Ovary (tissue), 3 donors: Measurements from ENCODE around the gene ODAD4.

Source experiments
- EP300 ChIP-seq: sonication (generic); formaldehyde crosslinking; IDR thresholded peaks from one replicate; pipeline ENCODE4 v1.6.1; 2017; ENCODE audit warnings: antibody characterized with exemption
- POLR2A ChIP-seq: fragments of 450-650 bp; IDR thresholded peaks from one replicate; pipeline ENCODE4 v1.6.1; 2017; ENCODE audit warnings: antibody characterized with exemption, mild to moderate bottlenecking, moderate library complexity
- TF ChIP-seq, protein P1 (sequence below), 3 donors: fragments of 450-650 bp in 2 of 3; fragments of 200-600 bp in 1 of 3; IDR thresholded peaks; one replicate each; pipeline versions ENCODE4 v1.5.1 to v1.8.0; 2016 to 2022; ENCODE audit warnings: antibody characterized with exemption in 3 of 3, mild to moderate bottlenecking in 1 of 3
- donor health status: DM: no; HTN: no; CAD: no.

DNA sequence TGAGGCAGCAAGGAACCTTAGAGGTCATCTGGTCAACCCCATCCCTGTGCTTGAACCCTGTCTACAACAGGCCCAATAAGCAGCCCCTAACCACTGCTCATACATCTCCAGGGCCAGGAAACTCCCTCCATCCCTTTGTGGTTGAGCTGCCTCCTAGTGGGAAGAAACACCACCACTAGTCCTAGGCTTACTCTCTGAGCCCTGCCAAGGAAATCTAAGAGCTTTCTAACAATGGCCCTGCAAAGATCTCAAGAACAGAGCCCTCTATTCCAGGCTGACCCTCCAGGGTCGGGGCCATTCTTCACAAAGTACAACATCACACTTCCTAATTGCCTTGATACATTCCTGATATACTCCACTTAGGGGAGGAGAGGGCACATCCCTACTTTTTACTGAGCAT is 17.5 kb upstream of the ODAD4 start:
- TF ChIP-seq EP300 (no peak), POLR2A (no peak)
- TF ChIP-seq, protein P1, sequence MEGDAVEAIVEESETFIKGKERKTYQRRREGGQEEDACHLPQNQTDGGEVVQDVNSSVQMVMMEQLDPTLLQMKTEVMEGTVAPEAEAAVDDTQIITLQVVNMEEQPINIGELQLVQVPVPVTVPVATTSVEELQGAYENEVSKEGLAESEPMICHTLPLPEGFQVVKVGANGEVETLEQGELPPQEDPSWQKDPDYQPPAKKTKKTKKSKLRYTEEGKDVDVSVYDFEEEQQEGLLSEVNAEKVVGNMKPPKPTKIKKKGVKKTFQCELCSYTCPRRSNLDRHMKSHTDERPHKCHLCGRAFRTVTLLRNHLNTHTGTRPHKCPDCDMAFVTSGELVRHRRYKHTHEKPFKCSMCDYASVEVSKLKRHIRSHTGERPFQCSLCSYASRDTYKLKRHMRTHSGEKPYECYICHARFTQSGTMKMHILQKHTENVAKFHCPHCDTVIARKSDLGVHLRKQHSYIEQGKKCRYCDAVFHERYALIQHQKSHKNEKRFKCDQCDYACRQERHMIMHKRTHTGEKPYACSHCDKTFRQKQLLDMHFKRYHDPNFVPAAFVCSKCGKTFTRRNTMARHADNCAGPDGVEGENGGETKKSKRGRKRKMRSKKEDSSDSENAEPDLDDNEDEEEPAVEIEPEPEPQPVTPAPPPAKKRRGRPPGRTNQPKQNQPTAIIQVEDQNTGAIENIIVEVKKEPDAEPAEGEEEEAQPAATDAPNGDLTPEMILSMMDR (IDR thresholded peaks at IDR 0.05): no peak
